Mesothelial cell of epicardium (in vitro differentiated cells): ENCODE measurements around the gene C16orf78. TPM values are rescaled to one million over a fixed set of nuclear protein-coding genes. Genes with fewer than 3 reads are reported as not detected.

ENCODE experiments used
- DNase-seq, 2 experiments: peaks; one replicate each; pipeline ENCODE4 v3.0.0; 2021; ENCODE audit warnings: low spot score in 2 of 2; ENCODE audit not compliant: unreplicated experiment in 2 of 2
- H3K27ac Mint-ChIP-seq: 2 replicates; pipeline ENCODE4 v1.8.0; 2021; ENCODE audit warnings: mixed read lengths
- H3K27me3 Mint-ChIP-seq: 2 replicates; pipeline ENCODE4 v1.8.0; 2021; ENCODE audit warnings: low read depth, mixed read lengths
- H3K36me3 Mint-ChIP-seq: 2 replicates; pipeline ENCODE4 v1.8.0; 2021; ENCODE audit warnings: mixed read lengths
- H3K4me1 Mint-ChIP-seq: 2 replicates; pipeline ENCODE4 v1.8.0; 2021; ENCODE audit warnings: mixed read lengths
- H3K4me3 Mint-ChIP-seq: 2 replicates; pipeline ENCODE4 v1.8.0; 2021; ENCODE audit warnings: mild to moderate bottlenecking, moderate library complexity, mixed read lengths
- H3K9me3 Mint-ChIP-seq: 2 replicates; pipeline ENCODE4 v1.8.0; 2021; ENCODE audit warnings: mixed read lengths
- CTCF ChIP-seq: fragments of 200-600 bp; sonication (generic); IDR thresholded peaks from one replicate; pipeline ENCODE4 v1.5.0; 2021; ENCODE audit warnings: antibody characterized with exemption; ENCODE audit not compliant: unreplicated experiment
- total RNA-seq: library from RNA; stranded (reverse); gene quantifications from 3 replicates; pipeline ENCODE4 v1.2.1, GENCODE V29; 2021

Gene C16orf78
- total RNA-seq, 1 donor from 2014 or later = not detected

- DNase-seq = peak in 1 of 2 experiments; percentile 7
- Mint-ChIP-seq H3K27ac (no peak overlapping the region), H3K4me3 (no peak overlapping the region), H3K36me3 (no peaks in the 10 kb centered on the region), H3K9me3 (no peaks in the 10 kb centered on the region), H3K4me1 (no peaks in the 10 kb centered on the region), H3K27me3 (peaks cover 53% of the 10 kb centered on the region)
- no peak for TF ChIP-seq CTCF
Measured at GRCh38 chr16:49396206-49396720, 22.7 kb downstream of the C16orf78 start.

GRCh38 chr16:49398761-49399160 is 25.2 kb downstream of the C16orf78 start:
- Mint-ChIP-seq H3K4me3 (no peak overlapping the region), H3K27ac (no peak overlapping the region), H3K36me3 (no peaks in the 10 kb centered on the region), H3K9me3 (peaks cover 11% of the 10 kb centered on the region), H3K4me1 (no peaks in the 10 kb centered on the region), H3K27me3 (peaks cover 48% of the 10 kb centered on the region)
- peak in 1 of 2 experiments; percentile 1 for DNase-seq
- no peak for TF ChIP-seq CTCF

GRCh38 chr16:49399594-49400364 is 26.2 kb downstream of the C16orf78 start:
- Mint-ChIP-seq H3K4me3 (no peak overlapping the region), H3K27ac (no peak overlapping the region), H3K36me3 (no peaks in the 10 kb centered on the region), H3K27me3 (peaks cover 53% of the 10 kb centered on the region), H3K9me3 (peaks cover 13% of the 10 kb centered on the region), H3K4me1 (no peaks in the 10 kb centered on the region)
- peak in 1 of 2 experiments; percentile 16 for DNase-seq
- TF ChIP-seq CTCF = no peak

- DNase-seq = no peak
- Mint-ChIP-seq H3K27me3 (peaks cover 57% of the 10 kb centered on the region), H3K9me3 (peaks cover 13% of the 10 kb centered on the region), H3K4me3 (no peak overlapping the region), H3K36me3 (no peaks in the 10 kb centered on the region), H3K4me1 (no peaks in the 10 kb centered on the region), H3K27ac (no peak overlapping the region)
- no peak for TF ChIP-seq CTCF
Measured at GRCh38 chr16:49400611-49401010, 27.0 kb downstream of the C16orf78 start.

GRCh38 chr16:49405123-49405522 is 31.5 kb downstream of the C16orf78 start:
- H3K9me3 Mint-ChIP-seq = peaks cover 13% of the 10 kb centered on the region
- peaks cover 31% of the 10 kb centered on the region for H3K27me3 Mint-ChIP-seq
- H3K4me3 Mint-ChIP-seq = no peak overlapping the region

More at GRCh38 chr16:49405123-49405522, 31.5 kb downstream of the C16orf78 start:
- peak in 1 of 2 experiments; percentile 10 for DNase-seq
- TF ChIP-seq CTCF = no peak
- H3K36me3 Mint-ChIP-seq = no peaks in the 10 kb centered on the region
- no peaks in the 10 kb centered on the region for H3K4me1 Mint-ChIP-seq
- H3K27ac Mint-ChIP-seq = no peak overlapping the region
